ENCODE measurements around the gene CTXN3. TPM values are rescaled to one million over a fixed set of nuclear protein-coding genes. Genes with fewer than 3 reads are reported as not detected.

Gene CTXN3
- total RNA-seq, 1 donor from 2014 or later = not detected

DNA sequence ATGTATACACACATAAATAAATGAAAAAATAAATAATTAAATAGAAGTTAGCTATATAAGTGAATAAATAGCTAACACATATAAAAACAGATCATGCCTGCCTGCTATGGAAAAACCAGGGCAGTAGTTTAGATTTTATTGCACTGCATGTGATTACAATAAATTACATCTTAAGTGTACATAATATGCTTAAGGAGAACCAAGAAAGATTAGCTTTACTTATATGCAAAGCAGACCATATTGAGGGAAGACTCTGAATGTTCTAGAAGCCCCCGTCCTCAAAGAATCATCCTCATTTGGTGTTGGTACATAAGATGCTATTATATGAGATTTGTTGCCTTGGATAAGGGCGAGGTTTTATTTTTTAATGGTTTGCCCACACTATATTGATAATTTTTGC lies 5.9 kb upstream of the CTXN3 start:
- Histone ChIP-seq H3K36me3 (ENCODE audit: control insufficient read depth, insufficient read depth, low read length) (no peaks in the 10 kb centered on the region), H3K4me3 (ENCODE audit: low read depth, low read length) (no peak overlapping the region), H3K27me3 (ENCODE audit: control insufficient read depth, insufficient read depth, low read length) (no peaks in the 10 kb centered on the region)
- TF ChIP-seq CTCF (IDR thresholded peaks at IDR 0.05; ENCODE audit: insufficient read depth, low read length, severe bottlenecking) = no peak
- FAIRE-seq = no peak
- no peak for DNase-seq (ENCODE audit: low read depth)

- no peak for FAIRE-seq
These were observed 5.3 kb upstream of the CTXN3 start for GRCh38 chr5:127643607-127644006.

DNA sequence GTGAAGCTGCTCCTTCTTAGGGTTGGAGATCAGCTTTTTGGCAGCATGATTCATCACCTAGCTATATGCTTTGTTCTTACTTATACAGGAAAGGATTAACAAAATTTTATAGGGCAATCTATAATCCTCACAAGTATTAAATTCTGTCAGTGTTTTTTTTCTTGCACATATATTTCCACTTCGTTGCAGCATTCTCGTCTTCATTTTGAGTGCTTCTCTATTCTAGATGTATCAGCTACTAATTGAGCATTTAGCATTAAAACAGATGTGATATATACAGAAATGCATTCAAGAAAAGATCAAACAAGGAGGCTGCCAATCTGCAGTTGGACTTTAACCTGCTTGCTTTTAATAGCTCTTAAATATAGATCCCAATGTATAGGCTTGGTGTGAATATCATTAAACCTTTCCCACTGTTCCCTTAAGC lies 3.6 kb upstream of the CTXN3 start:
- Histone ChIP-seq H3K27me3 (ENCODE audit: control insufficient read depth, insufficient read depth, low read length) (no peaks in the 10 kb centered on the region), H3K4me3 (ENCODE audit: low read depth, low read length) (no peak overlapping the region), H3K36me3 (ENCODE audit: control insufficient read depth, insufficient read depth, low read length) (no peaks in the 10 kb centered on the region)
- DNase-seq (ENCODE audit: low read depth) (no peak), FAIRE-seq (no peak)
- TF ChIP-seq CTCF (IDR thresholded peaks at IDR 0.05; ENCODE audit: insufficient read depth, low read length, severe bottlenecking) = no peak

More at GRCh38 chr5:127643607-127644006, 5.3 kb upstream of the CTXN3 start:
- Histone ChIP-seq H3K36me3 (ENCODE audit: control insufficient read depth, insufficient read depth, low read length) (no peaks in the 10 kb centered on the region), H3K4me3 (ENCODE audit: low read depth, low read length) (no peak overlapping the region), H3K27me3 (ENCODE audit: control insufficient read depth, insufficient read depth, low read length) (no peaks in the 10 kb centered on the region)
- no peak for TF ChIP-seq CTCF (IDR thresholded peaks at IDR 0.05; ENCODE audit: insufficient read depth, low read length, severe bottlenecking)
- no peak for DNase-seq (ENCODE audit: low read depth)

DNA sequence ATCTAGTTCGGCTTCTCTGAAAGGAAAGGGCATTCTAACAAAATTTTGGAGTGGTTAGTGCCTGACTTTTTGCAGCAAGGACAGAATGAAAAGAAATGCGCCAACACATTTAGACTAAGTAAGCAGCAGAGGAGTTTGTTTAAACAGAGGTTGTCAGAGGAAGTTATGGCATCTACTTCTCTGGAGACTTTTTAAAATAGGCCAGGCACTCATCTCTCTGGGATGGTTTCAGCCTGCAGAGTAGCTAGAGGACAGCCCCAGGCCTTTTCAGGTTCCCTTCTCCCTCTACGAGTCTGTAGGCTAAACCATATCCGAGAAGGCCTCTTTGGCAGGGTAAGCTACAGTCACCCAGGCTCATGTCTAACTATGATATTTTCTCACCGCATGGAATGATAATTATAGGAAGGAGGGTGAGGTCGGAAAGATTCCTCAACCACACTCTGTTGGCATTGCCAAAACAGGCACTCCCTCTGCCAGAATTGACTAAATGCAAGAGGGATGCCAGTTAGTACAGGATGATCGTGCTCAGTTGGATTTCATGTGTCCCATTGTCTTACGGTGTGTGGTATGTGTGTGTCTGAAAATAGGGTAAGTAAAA lies 1.4 kb upstream of the CTXN3 start:
- DNase-seq (ENCODE audit: low read depth) = no peak
- Histone ChIP-seq H3K4me3 (ENCODE audit: low read depth, low read length) (no peak overlapping the region), H3K27me3 (ENCODE audit: control insufficient read depth, insufficient read depth, low read length) (no peaks in the 10 kb centered on the region), H3K36me3 (ENCODE audit: control insufficient read depth, insufficient read depth, low read length) (no peaks in the 10 kb centered on the region)
- FAIRE-seq = no peak
- no peak for TF ChIP-seq CTCF (IDR thresholded peaks at IDR 0.05; ENCODE audit: insufficient read depth, low read length, severe bottlenecking)

DNA sequence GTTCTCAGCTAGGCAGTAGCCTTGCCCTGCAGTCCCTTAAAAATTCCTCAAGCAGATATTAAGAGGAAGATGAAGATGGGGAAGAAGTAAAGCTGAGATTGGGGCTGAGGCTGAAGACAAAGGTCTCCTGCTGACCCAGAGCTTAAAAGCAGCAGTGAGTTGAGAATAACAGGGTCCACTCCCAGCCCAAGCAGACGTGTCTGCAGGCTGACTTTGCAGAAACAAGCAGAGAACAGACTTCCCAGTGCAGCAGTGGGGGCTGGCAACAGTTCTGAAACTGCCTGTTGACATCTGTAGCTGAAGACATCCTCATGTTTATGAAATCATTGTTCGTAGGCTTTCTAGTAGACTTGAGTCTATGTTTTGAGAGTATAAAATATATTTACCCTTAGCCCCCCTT lies 1.1 kb downstream of the CTXN3 start:
- Histone ChIP-seq H3K36me3 (ENCODE audit: control insufficient read depth, insufficient read depth, low read length) (no peaks in the 10 kb centered on the region), H3K27me3 (ENCODE audit: control insufficient read depth, insufficient read depth, low read length) (no peaks in the 10 kb centered on the region), H3K4me3 (ENCODE audit: low read depth, low read length) (no peak overlapping the region)
- FAIRE-seq (no peak), DNase-seq (ENCODE audit: low read depth) (no peak)
- TF ChIP-seq CTCF (IDR thresholded peaks at IDR 0.05; ENCODE audit: insufficient read depth, low read length, severe bottlenecking) = no peak

- TF ChIP-seq CTCF (IDR thresholded peaks at IDR 0.05; ENCODE audit: insufficient read depth, low read length, severe bottlenecking) = no peak
- Histone ChIP-seq H3K27me3 (ENCODE audit: control insufficient read depth, insufficient read depth, low read length) (no peaks in the 10 kb centered on the region), H3K4me3 (ENCODE audit: low read depth, low read length) (no peak overlapping the region), H3K36me3 (ENCODE audit: control insufficient read depth, insufficient read depth, low read length) (no peaks in the 10 kb centered on the region)
- DNase-seq (ENCODE audit: low read depth) = peak; percentile 64
- FAIRE-seq = no peak
These were observed 1.8 kb downstream of the CTXN3 start for GRCh38 chr5:127650649-127651048.

Data from bronchial epithelial cell (primary cell).